GM18867 (cell line): ENCODE data around the gene GREB1.

Source experiments
- ATAC-seq: cut with Tn5 transposase; IDR thresholded peaks from one replicate; pipeline ENCODE4 v1.9.1; 2021; ENCODE audit warnings: mild to moderate bottlenecking, moderate library complexity; ENCODE audit not compliant: unreplicated experiment

Gene GREB1, protein sequence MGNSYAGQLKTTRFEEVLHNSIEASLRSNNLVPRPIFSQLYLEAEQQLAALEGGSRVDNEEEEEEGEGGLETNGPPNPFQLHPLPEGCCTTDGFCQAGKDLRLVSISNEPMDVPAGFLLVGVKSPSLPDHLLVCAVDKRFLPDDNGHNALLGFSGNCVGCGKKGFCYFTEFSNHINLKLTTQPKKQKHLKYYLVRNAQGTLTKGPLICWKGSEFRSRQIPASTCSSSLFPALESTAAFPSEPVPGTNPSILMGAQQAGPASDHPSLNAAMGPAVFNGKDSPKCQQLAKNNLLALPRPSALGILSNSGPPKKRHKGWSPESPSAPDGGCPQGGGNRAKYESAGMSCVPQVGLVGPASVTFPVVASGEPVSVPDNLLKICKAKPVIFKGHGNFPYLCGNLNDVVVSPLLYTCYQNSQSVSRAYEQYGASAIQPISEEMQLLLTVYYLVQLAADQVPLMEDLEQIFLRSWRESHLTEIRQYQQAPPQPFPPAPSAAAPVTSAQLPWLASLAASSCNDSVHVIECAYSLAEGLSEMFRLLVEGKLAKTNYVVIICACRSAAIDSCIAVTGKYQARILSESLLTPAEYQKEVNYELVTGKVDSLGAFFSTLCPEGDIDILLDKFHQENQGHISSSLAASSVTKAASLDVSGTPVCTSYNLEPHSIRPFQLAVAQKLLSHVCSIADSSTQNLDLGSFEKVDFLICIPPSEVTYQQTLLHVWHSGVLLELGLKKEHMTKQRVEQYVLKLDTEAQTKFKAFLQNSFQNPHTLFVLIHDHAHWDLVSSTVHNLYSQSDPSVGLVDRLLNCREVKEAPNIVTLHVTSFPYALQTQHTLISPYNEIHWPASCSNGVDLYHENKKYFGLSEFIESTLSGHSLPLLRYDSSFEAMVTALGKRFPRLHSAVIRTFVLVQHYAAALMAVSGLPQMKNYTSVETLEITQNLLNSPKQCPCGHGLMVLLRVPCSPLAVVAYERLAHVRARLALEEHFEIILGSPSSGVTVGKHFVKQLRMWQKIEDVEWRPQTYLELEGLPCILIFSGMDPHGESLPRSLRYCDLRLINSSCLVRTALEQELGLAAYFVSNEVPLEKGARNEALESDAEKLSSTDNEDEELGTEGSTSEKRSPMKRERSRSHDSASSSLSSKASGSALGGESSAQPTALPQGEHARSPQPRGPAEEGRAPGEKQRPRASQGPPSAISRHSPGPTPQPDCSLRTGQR (N-terminal part only)

DNA sequence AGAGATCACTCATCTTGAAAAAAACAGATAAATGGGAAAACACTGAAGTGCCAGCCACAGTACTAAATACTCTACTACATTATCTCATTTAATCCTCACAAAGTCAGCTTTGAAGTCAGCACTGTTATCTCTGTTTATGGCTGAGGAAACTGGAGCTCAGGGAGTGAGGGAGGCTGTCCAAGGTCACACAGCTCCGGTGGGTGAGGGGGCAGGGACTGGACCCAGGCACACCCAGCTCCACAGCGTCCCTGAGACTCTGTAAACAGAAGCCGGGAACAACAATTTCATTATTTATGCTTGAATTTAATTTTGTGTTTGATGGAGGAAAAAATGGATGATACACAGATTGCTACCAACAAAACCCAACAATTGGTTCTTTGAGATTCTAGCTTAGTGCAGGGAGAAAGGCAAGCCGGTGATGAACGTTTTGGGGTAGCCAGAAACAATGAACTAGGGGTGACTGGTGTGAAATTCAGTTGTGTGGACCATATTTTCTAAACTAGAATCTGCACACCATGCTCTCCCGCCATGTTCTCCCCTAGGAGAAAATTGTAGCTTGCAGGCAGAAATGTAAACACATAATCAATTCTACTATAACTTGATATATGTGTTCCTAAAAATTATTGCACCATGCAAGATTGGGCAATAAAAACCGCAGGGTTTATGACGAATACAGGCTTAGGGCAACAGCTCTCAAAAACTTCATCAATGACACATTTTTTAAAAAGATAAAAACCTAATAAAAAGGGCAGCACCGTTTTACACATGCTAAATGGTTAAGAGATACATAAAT is at the start of gene GREB1:
GREB1 (plus strand) TSS at position 768 of the 793 bp plus-strand sequence. CDS start 22,570 bp downstream, outside the sequence.
- ATAC-seq = no peak

DNA sequence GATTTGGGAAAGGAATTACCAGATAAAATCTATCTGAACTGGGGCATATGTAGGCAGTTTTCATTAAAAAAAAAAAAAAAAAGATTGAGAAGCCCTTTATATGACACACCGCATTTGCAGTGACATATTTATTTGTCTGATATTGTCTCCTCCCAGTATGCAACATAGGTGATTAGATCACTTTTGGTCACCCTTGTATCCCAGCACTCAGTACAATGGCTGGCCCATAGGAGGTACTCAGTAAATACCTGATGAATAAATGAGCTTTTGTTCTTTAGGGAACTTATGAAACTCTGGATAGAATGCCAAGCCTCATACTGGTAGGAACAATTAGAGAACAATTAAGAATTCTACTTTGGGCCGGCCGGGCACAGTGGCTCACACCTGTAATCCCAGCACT is 45.0 kb upstream of the GREB1 start:
- ATAC-seq = no peak

DNA sequence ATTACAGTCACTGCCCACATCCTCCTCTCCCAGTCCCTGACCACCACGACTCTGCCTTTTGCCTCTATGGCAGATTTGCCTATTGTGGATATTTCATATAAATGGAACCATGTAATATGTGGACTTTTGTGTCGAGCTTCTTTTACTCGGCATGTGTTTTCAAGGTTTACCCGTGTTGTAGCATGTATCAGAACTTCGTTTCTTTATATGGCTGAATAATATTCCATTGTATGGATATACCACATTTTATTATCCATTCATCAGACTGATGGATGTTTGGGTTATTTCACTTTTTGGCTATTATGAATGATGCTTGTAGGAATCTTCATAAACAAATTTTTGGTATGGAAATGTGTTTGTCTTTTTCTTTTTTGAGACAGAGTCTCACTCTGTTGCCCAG is 43.7 kb upstream of the GREB1 start:
- ATAC-seq = no peak

DNA sequence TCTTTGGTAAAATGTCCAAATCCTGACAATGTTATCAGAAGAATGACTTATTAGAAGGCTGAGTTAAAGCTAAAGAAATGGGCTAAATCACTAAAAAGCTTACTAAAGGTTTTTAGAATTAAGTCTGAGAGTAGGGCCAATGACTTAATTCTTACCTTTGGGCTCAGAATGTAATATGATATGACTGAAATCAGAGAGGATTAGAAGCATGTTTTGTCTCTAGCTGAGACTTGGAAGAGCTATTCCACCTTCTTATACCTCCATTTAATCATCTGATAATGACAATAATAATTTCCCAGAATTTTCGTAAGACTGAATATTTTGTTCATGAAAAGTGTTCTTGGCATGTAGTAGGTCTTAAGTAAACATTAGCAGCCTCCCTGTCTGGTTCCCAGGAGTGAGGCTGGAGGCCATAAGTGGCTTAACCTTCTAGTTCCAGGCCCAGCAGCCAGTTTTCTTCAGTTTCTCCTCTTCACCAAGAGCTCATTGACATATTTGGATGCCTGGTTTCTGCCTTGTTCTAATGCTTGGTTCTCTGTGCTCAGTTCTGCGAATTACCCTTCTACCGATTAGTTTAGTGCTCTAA is 42.4 kb upstream of the GREB1 start:
- ATAC-seq = no peak

DNA sequence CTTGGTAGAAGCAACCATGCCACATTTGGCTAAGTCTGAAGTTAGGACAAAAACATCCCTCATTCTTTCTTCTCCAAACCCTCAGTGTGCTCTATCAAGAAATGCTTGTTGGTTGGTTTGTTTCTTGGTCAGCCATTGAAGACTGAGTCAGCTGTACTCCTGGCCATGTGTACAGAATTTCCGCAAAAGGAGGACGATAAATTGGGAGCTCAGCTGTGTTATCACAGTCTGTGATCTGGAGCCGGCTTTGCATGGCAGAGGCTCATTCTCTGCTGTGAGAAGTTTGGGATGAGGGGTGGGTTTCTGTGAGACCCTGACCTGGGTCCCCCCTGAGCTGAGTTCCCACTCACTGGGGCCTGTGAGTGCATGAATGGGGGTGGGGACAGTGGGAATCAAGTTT is 41.6 kb upstream of the GREB1 start:
- ATAC-seq = no peak

DNA sequence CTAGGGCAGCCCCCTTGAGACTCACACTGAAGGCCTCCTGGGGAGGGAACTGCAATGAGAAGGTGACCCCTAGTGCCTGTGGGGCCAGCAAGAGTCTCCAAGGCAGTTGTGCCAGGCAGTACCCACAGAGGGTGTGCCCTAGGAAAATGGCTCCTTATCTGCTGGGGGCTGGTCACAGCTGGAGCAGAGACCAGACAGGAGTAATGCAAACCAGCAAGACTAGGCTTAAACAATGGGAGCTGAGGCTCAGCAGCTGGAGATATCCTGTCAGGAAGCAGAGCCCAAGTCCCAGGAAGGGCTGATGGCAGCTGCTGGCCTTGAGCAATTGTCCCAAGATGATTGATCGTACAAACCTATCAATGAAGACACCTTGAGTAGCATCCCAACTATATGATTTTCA is 41.1 kb upstream of the GREB1 start:
- ATAC-seq = no peak

DNA sequence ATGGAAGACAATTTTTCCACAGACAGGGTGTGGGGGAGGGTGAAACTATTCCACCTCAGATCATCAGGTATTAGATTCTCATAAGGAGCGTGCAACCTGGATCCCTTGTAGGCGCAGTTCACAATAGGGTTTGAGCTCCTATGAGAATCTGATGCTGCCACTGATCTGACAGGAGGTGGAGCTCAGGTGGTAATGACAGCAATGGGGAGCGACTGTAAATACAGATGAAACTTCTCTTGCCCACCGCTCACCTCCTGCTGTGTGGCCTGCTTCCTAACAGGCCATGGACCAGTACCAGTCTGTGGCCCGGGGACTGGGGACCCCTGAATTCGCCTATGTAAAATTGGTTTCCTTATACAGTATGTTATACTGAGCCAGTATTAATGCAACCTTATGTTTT is 40.6 kb upstream of the GREB1 start:
- ATAC-seq = no peak

DNA sequence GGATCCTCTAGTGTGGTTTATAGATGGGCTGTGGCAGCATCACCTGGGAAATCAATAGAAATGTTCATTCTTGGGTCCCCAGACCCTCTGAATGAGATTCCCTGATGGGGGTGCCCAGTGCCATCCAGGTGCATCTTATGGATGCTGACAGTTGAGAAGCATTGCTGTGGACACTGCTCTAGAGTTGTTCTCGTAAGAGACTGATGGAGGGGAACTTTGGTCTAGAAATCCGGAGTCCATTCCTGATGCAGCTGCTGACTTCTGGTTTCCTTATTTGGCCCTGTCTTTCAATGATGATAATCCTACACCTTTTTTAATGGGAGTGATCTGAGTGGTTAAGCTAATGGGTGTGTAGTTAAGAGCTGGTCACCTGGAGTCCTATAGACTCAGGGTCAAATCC is 39.5 kb upstream of the GREB1 start:
- ATAC-seq = no peak

DNA sequence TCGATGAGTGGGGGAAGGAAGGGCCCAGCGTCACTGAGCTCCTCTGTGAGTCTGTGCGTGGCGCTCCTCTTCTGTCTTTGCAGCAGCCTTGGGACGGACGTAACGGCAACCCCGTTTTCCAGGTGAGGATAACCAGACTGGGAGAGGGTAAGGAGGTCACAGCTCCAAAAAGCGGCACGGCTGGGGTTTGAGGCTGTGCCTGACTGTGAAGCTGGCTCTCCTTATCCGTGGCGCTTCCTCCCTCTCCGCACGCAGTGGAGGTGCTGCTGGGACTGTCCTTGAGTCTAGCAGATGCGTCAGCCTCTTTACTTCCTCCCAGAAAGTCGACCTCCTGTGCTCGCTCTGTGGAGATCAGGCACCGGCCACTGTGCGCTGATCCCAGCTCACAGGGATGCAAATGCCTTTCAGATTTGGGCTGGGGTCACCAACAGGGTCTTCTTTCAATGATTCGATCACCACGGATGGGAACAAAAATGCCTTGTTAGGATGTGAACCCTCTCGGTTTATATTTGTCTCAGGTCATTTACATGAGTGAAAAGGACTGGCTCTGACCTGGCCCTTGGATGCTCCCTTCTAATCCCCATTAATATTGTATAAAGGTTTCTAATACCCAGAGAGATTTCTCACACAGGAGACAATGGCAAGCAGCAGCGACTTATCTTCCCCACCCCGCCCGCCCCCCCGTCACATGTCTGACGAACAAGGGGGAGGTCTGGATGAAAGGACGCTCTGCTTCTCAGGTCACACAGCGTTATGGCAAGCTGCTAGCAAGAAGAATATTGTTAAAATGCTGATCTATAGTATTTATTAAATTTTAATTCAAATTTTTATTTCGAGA is 37.8 kb upstream of the GREB1 start:
- no peak for ATAC-seq

DNA sequence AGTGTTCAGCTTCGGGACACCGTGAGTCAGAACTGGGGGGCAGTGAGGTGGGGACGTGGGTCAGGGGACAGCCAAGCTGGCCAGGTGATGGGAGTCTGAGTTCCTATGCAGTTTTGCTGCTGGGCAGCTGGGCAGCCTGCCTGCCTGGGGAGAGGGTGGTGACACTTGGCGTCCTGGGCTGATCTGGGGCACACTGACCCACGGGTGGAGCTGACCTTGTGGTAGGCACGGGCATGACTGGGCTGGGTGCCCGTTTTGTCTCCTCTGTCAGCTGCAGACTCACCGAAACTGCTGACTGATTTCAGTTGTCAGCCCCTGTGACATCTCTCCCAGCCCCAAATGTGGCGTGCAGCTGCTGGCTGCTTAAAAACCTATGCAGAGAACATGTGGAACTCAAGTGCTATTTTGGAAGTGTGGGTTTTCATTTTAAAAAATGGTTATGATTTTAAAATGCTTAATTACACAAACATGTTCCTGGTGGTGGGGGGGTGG is 35.3 kb upstream of the GREB1 start:
- peak; percentile 96 for ATAC-seq

DNA sequence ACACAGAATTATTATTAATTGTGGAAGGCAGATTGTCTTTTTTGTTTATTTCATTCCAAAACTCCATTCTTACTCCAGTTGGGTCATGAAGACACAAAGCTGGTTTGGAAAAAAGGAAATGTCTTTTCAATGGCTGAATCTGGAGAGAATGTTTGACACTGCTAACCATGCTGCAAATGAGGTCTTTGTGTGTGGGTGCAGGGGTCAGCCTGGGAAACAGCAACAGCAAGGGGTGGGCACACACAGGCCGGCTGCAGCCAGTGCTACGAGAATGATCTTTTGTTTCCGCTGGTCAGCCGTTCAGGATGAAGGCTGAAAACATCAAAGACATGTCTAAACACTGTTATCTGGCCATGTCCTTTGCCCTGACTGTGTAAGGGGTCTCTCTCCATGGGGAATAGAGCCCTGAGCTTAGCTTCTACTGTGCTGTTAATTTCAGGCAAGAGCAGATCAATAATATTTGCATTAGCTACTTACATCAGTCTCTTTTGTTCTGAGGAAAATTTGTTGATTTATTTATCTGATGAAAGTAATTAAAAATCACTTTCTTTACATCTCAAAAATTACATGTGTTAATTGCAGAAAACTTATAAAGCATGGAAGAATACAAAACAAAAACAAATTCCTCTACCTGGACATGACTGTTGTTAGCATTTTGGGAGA is 34.6 kb upstream of the GREB1 start:
- ATAC-seq = no peak

DNA sequence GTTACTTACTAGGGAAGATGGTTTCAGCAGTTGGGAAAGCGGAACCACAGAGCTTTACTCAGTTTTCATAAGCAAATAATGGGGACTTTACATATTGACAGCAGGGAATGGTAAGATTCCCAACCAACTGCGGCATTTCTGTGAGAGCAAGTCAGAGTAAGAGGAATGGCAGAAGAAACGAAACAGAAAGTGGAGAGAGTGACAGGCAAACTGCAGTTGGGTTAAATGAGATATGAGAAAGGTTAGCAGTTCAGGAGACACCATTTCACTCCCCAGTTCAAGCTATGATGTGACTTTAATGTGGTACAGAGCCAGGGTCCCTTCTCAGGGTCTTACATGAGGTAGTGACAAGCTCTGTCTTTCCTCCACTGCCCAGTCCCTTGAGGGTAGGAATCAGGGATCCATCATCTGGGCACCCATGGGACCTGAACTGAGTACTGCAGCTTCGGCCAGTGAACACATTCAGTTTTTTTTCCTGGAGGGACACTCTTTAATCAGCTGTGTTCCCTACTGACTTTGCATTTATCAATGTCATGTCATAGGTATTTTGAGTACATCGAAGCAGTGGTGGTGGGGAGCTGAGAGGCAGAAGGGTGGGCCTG is 33.0 kb upstream of the GREB1 start:
- peak; percentile 58 for ATAC-seq

DNA sequence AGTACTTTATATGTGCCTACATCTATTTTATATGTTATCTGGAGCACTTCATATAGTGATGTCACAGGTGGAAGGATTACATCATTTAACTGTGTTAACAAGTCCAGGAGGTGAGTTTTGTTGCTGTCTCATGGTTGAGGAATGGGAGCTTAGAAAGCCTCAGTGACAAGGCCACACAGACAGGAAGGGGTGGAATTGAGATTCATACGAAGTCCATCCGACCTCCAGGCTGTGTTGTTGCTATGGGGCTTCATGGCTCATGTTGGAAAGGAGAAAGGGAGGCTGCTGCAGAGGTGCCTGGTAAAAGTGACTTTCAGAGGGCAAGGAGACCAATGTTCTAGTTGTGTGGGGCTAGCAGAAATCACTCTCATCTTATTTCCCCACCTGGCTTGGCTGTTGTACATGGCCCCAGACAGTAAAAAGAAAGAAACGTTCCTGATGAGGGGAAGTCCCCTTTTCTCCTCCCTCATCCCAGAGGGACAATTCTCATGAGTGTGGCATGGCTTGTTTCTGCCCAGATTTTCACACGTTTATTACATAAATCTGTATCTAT is 31.0 kb upstream of the GREB1 start:
- no peak for ATAC-seq

DNA sequence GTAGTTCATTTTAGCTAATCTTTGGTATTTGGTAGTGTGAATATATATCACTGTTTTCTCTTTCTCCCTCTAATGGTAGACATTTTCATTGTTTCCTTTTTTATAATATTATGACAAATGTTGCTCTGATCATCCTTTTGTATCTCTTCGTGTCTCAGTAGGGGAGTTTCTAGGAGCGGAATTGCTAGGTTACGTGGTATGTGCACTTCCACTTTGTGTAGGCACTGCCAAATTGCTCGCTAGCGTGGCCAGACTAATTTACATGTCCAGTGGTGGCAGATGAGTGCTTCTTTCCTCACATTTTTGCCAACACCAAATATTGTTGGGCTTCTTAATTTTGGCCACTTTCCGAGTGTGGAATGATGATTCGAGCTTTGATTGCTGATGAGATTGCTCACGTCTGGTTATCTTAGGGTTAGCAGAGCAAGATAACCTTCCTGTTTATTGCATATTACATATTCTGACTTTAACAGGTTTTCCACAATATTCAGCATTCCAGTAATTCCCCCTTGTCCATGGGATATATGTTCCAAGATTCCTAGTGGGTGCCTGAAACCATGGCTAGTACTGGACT is 30.4 kb upstream of the GREB1 start:
- ATAC-seq = no peak

DNA sequence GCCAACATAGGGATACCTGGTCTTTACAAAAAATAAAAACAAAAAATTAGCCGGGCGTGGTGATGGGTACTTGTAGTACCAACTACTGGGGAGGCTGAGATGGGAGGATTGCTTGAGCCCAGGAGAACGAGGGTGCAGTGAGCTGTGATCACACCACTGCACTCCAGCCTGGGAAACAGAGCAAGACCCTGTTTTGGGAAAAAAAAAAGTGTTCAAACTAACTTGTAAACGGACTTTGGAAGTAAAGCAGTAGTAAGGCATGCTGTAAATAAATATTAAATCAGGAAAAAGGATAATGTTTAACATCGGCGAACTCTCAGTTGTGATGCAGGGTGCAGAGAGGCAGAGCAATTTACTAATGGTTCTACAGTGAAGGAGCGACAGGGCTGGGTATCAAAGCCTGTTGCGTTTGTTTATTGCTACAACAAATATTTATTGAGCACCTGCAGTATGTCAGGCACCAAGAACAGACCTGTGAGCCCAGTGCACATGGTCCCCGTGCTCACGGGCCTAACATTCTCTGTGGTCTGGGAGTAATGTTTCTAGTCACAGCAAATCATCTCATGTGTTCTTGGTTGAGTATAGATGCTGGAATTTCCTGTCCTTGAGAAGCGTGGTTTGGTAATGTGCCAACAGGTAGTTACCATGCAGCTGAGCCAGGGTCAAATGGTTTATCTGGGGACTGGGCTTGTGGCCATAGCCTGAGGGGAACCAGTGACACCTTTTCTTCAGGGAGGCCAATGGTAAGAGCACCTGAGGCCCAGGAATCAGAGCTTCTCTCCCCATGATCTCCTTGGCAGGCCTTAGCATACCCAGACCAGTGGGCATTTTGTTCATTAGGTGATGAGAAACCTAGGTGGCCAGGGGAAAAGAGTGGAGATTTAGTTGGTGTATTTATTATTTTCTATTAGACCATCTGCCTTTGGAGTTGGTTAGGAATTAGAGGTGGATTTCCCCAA is 27.9 kb upstream of the GREB1 start:
- peak; percentile 81 for ATAC-seq

DNA sequence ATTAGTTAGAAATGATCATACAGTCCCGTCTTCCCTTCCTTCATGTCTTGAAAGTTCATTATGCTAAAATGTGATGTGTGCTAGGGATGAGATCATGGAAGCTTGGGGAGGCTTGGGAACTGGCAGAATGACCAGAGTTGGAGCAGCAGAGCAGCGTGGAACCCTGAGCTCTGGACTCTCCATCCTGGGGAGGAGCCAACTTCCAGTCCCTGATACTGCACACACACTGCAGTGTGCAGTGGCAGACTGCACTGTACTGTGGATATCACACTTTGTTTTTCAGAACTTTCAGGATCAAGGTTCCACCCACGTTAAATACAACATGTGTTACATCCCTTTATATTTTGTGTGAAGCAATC is 27.3 kb upstream of the GREB1 start:
- ATAC-seq = no peak
